GM12891 (cell line): Measurements from ENCODE around the gene EXT2.
A peak's percentile ranks its signal among the peaks of the same experiment; 100 is the strongest.

ENCODE experiments used
- DNase-seq: peaks from one replicate; pipeline ENCODE4 v3.0.0; 2011; ENCODE audit warnings: low spot score; ENCODE audit not compliant: insufficient read length
- FAIRE-seq: peaks from 2 replicates; lab custom pipeline; 2011; peaks lifted over from hg19 to GRCh38; lab: Jason Lieb, UNC
- PAX5 ChIP-seq: IDR thresholded peaks from 2 replicates; pipeline ENCODE4 v1.6.1; 2011; ENCODE audit warnings: low read length, moderate library complexity, mild to moderate bottlenecking; ENCODE audit not compliant: insufficient read depth, severe bottlenecking
- POLR2A ChIP-seq: IDR thresholded peaks from 2 replicates; pipeline ENCODE4 v1.6.1; 2011; ENCODE audit warnings: low read depth, low read length, control low read depth
- POLR2AphosphoS5 ChIP-seq: IDR thresholded peaks from 2 replicates; pipeline ENCODE4 v1.6.1; 2011; ENCODE audit warnings: low read depth, low read length, control low read depth
- POU2F2 ChIP-seq: IDR thresholded peaks from 2 replicates; pipeline ENCODE4 v1.6.1; 2011; ENCODE audit warnings: low read depth, mild to moderate bottlenecking, control low read depth, low read length, moderate library complexity
- SPI1 ChIP-seq: IDR thresholded peaks from 2 replicates; pipeline ENCODE4 v1.6.1; 2011; ENCODE audit warnings: low read depth, low read length, control low read depth
- TAF1 ChIP-seq: IDR thresholded peaks from 2 replicates; pipeline ENCODE4 v1.6.1; 2011; ENCODE audit warnings: low read depth, low read length, control low read depth

Gene EXT2

DNA sequence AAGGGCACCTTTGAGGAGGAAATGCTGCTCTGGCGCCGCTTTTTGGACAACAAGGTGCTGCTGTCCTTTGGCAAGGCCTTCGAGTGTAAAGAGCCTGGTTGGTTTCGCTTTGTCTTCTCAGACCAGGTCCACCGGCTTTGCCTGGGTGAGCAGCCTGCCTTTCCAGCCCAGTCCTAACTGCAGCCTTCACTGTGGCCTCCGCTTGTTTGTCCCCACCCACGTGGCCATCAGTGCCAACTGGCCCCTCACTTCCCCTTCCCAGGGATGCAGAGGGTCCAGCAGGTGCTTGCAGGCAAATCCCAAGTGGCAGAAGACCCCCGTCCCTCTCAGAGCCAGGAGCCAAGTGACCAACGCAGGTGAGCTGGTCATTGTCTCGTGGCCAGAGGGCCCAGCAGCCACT lies 12.0 kb upstream of the EXT2 start:
- no peak for TF ChIP-seq PAX5
- no peak for TF ChIP-seq SPI1
- TF ChIP-seq TAF1 = no peak
- no peak for TF ChIP-seq POU2F2
- TF ChIP-seq POLR2AphosphoS5 = no peak
- no peak for TF ChIP-seq POLR2A
- no peak for FAIRE-seq
- DNase-seq = no peak

DNA sequence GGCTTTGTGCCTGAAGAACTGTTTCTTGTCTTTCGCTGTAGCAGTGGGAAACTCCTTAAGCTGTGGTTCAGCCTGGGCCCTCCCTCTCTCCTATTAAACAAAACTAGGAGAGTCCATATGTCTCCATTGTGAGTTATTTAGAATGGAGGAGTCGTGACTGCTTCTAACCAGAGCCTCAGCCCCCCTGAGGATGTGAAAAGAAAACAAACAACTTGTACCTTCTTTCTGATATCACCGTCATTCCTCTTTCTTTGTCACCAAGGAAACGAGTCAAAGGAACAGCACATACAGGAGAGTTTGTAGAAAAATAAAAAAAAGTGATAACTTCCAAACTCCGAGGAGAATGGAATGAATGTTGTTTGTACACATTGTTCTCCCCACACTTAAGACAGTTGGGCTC lies 11.6 kb upstream of the EXT2 start:
- FAIRE-seq = no peak
- no peak for TF ChIP-seq POLR2A
- no peak for DNase-seq

DNA sequence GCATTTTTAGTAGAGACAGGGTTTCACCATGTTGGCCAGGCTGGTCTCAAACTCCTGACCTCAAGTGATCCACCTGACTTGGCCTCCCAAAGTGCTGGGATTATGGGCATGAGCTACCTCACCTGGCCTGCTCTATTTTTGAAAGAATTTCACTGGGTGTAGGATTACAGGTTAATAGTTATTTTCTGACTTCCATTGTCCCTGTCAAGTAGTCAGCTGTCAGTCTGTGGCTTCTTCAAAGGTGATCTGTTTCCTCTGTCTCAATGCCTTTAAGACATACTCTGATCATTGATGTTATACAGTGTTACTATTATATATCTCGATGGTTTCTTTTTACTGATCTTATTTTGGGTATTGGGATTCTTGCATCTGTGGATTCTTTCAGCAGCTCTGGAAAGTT lies 10.1 kb upstream of the EXT2 start:
- TF ChIP-seq POU2F2 = no peak
- no peak for TF ChIP-seq POLR2A
- no peak for TF ChIP-seq SPI1
- TF ChIP-seq POLR2AphosphoS5 = no peak
- no peak for TF ChIP-seq PAX5
- FAIRE-seq (no peak), DNase-seq (no peak)

- no peak for TF ChIP-seq PAX5
- no peak for TF ChIP-seq SPI1
- TF ChIP-seq TAF1 = no peak
- no peak for TF ChIP-seq POLR2AphosphoS5
- TF ChIP-seq POU2F2 = no peak
- TF ChIP-seq POLR2A = no peak
- FAIRE-seq = no peak
- no peak for DNase-seq
These were observed 7.1 kb upstream of the EXT2 start for GRCh38 chr11:44088377-44088776.

GRCh38 chr11:44088871-44089270 lies 6.6 kb upstream of the EXT2 start:
- DNase-seq (no peak), FAIRE-seq (no peak)
- TF ChIP-seq POLR2AphosphoS5 (no peak), SPI1 (no peak)

- FAIRE-seq = no peak
- TF ChIP-seq TAF1 (no peak), SPI1 (no peak), POU2F2 (no peak), POLR2A (no peak), PAX5 (no peak), POLR2AphosphoS5 (no peak)
- no peak for DNase-seq
These were observed 4.9 kb upstream of the EXT2 start for GRCh38 chr11:44090539-44090938.

- peak; percentile 30 for DNase-seq
These were observed 1.1 kb upstream of the EXT2 start for GRCh38 chr11:44094260-44094868.

DNA sequence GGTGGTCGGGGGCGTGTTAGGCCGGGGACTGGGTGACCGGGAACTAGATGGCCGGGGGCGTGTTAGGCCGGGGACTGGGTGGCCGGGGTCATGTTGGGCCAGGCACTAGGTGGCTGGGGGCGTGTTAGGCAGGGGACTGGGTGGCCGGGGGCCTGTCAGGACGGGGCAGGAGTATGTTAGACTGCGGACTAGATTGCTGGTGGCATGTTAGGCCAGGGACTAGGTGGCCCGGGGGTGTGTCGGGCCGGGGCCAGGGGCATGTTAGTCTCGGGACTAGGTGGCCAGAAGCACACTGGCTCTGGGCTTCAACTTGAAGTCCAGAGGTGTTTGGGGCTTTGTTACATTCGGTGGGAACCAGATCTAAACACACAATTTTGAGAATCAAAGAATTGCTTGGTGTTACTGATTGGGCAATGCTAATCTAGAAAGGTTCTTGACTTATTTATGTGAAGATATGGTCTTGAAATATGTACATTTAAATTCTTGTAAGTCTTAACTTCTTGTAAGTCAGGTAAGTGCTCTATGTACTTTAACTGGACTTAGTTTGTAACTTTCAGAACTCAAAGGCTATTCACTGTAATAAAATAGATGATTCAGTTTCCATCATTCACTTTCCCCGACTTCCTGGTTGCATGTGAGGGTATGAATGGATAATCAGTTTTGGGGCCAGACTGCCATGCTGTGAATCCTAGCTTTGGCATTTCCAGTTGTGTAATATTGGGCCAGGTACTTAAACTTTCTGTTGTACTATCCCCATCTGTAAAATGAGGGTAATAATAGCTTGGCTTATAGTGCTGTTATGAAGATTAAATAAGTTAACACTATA lies 1.1 kb downstream of the EXT2 start:
- no peak for TF ChIP-seq SPI1
- no peak for TF ChIP-seq POU2F2
- FAIRE-seq (no peak), DNase-seq (no peak)

More at GRCh38 chr11:44094260-44094868, 1.1 kb upstream of the EXT2 start:
- peak; percentile 91 for FAIRE-seq
- TF ChIP-seq TAF1 = no peak
- TF ChIP-seq POLR2A = no peak
- TF ChIP-seq POU2F2 = peak; percentile 17; the same call in 1 of the 2 replicates
- TF ChIP-seq PAX5 = no peak
- TF ChIP-seq POLR2AphosphoS5 = no peak

- no peak for TF ChIP-seq POLR2A
- no peak for TF ChIP-seq TAF1
- TF ChIP-seq PAX5 = no peak
- no peak for TF ChIP-seq POLR2AphosphoS5
- TF ChIP-seq POU2F2 = no peak
- DNase-seq (no peak), FAIRE-seq (no peak)
These were observed 2.3 kb downstream of the EXT2 start for GRCh38 chr11:44097821-44098220.

GRCh38 chr11:44101098-44101497 lies 5.6 kb downstream of the EXT2 start:
- FAIRE-seq (no peak), DNase-seq (no peak)
- no peak for TF ChIP-seq POU2F2
- TF ChIP-seq PAX5 = no peak
- TF ChIP-seq TAF1 = no peak
- TF ChIP-seq POLR2A = no peak
- TF ChIP-seq SPI1 = no peak
- no peak for TF ChIP-seq POLR2AphosphoS5
